ENCODE results near the gene HLA-E. TPM values are rescaled to one million over a fixed set of nuclear protein-coding genes. Genes with fewer than 3 reads are reported as not detected.
A peak's percentile ranks its signal among the peaks of the same experiment; 100 is the strongest.

HLA-E gene
- total and polyA plus RNA-seq, 2 of the 13 experiments (the other 11 are each of a cell fraction or from before 2014, with no cell fraction given) = 45.2 to 90.4 TPM

GRCh38 chr6:30515944-30516753 is 26.8 kb downstream of the HLA-E start (continued):
- peak; percentile 25; the same call in 1 of the 2 replicates for TF ChIP-seq ZNF503 (CRISPR knock-in tag; IDR thresholded peaks at IDR 0.05)
- no peak; the same call in none of the 2 replicates for TF ChIP-seq TCF7 (IDR thresholded peaks at IDR 0.05; ENCODE audit: low read depth)
- peak; percentile 50 for TF ChIP-seq ZNF225 (CRISPR knock-in tag; IDR thresholded peaks at IDR 0.05)
- no peak; the same call in 1 of the 2 replicates for TF ChIP-seq MEIS2 (CRISPR knock-in tag; IDR thresholded peaks at IDR 0.05)
- no peak for TF ChIP-seq HMGA1 (CRISPR knock-in tag; conservative IDR thresholded peaks at IDR 0.05)
- no peak for TF ChIP-seq KDM5B (CRISPR knock-in tag; IDR thresholded peaks at IDR 0.05; ENCODE audit: borderline replicate concordance)
- no peak for TF ChIP-seq THAP8 (CRISPR knock-in tag; IDR thresholded peaks at IDR 0.05; ENCODE audit: borderline replicate concordance)
- TF ChIP-seq CREM (IDR thresholded peaks at IDR 0.05) = 0 out of 2 replicates have a peak, but pooled peaks have one; percentile 32
- no peak for TF ChIP-seq CREM (CRISPR knock-in tag; IDR thresholded peaks at IDR 0.05)
- peak; percentile 94 for TF ChIP-seq POLR2AphosphoS5 (IDR thresholded peaks at IDR 0.05; ENCODE audit: low read depth, low read length)
- no peak for TF ChIP-seq ZNF33B (CRISPR knock-in tag; IDR thresholded peaks at IDR 0.05)
- TF ChIP-seq ZC3H13 (CRISPR knock-in tag; IDR thresholded peaks at IDR 0.05) = peak; percentile 60; the same call in 1 of the 2 replicates
- TF ChIP-seq SOX13 (IDR thresholded peaks at IDR 0.05) = peak; percentile 39
- TF ChIP-seq SOX13 (CRISPR knock-in tag; conservative IDR thresholded peaks at IDR 0.05 in 1 of 2, IDR thresholded peaks at IDR 0.05 in 1 of 2) = peak in 1 of 2 experiments; percentile 58; a peak in 1 of 4 replicates
- TF ChIP-seq ZNF605 (CRISPR knock-in tag; IDR thresholded peaks at IDR 0.05) = peak; percentile 96
- no peak for TF ChIP-seq RARG (CRISPR knock-in tag; IDR thresholded peaks at IDR 0.05; ENCODE audit: low read depth)
- TF ChIP-seq HOXA9 (CRISPR knock-in tag; IDR thresholded peaks at IDR 0.05; ENCODE audit: borderline replicate concordance) = no peak
- no peak for TF ChIP-seq ZNF83 (CRISPR knock-in tag; IDR thresholded peaks at IDR 0.05; ENCODE audit: borderline replicate concordance)
- no peak for TF ChIP-seq SOX6 (IDR thresholded peaks at IDR 0.05)
- peak; percentile 87 for TF ChIP-seq SOX6 (CRISPR knock-in tag; IDR thresholded peaks at IDR 0.05)
- no peak for TF ChIP-seq ZNF326 (CRISPR knock-in tag; IDR thresholded peaks at IDR 0.05; ENCODE audit: borderline replicate concordance)
- TF ChIP-seq ZNF230 (CRISPR knock-in tag; IDR thresholded peaks at IDR 0.05) = 0 out of 2 replicates have a peak, but pooled peaks have one; percentile 22
- no peak for TF ChIP-seq ZNF674 (CRISPR knock-in tag; IDR thresholded peaks at IDR 0.05; ENCODE audit: low read depth)
- no peak for TF ChIP-seq KDM2A (CRISPR knock-in tag; IDR thresholded peaks at IDR 0.05; ENCODE audit: borderline replicate concordance, low read depth)
- TF ChIP-seq HIVEP1 (CRISPR knock-in tag; IDR thresholded peaks at IDR 0.05) = peak; percentile 69
- peak; percentile 90 for TF ChIP-seq TAF1 (CRISPR knock-in tag; IDR thresholded peaks at IDR 0.05)
- TF ChIP-seq DNMT1 (CRISPR knock-in tag; IDR thresholded peaks at IDR 0.05) = no peak
- no peak for TF ChIP-seq ZNF367 (CRISPR knock-in tag; IDR thresholded peaks at IDR 0.05; ENCODE audit: borderline replicate concordance)
- TF ChIP-seq PRMT3 (CRISPR knock-in tag; IDR thresholded peaks at IDR 0.05; ENCODE audit: borderline replicate concordance, low read depth) = no peak
- no peak for TF ChIP-seq CBX2 (IDR thresholded peaks at IDR 0.05; ENCODE audit: low read depth, low read length)
- TF ChIP-seq CBX2 (CRISPR knock-in tag; IDR thresholded peaks at IDR 0.05; ENCODE audit: low read depth) = no peak
